Suprapubic skin (tissue), 4 donors: Measurements from ENCODE around the gene CLDN4.

ENCODE experiments used
- CTCF ChIP-seq, 2 donors: fragments of 200-600 bp in 1 of 2; fragments of 450-650 bp in 1 of 2; sonication (generic) in 1 of 2; IDR thresholded peaks; one replicate each; pipeline ENCODE4 v1.5.1; 2016 to 2019; ENCODE audit warnings: antibody characterized with exemption in 2 of 2, mild to moderate bottlenecking in 1 of 2, moderate library complexity in 1 of 2
- EP300 ChIP-seq: sonication (generic); formaldehyde crosslinking; IDR thresholded peaks from one replicate; pipeline ENCODE4 v1.6.1; 2017; ENCODE audit warnings: antibody characterized with exemption
- POLR2A ChIP-seq, 2 donors: fragments of 450-650 bp; IDR thresholded peaks; one replicate each; pipeline ENCODE4 v1.6.1; 2017; ENCODE audit warnings: antibody characterized with exemption in 2 of 2, mild to moderate bottlenecking in 2 of 2, moderate library complexity in 2 of 2
- POLR2AphosphoS5 ChIP-seq, 3 donors: sonication (generic); formaldehyde crosslinking; IDR thresholded peaks; one replicate each; pipeline ENCODE4 v1.6.1; 2017; ENCODE audit warnings: antibody characterized with exemption in 3 of 3

DNA sequence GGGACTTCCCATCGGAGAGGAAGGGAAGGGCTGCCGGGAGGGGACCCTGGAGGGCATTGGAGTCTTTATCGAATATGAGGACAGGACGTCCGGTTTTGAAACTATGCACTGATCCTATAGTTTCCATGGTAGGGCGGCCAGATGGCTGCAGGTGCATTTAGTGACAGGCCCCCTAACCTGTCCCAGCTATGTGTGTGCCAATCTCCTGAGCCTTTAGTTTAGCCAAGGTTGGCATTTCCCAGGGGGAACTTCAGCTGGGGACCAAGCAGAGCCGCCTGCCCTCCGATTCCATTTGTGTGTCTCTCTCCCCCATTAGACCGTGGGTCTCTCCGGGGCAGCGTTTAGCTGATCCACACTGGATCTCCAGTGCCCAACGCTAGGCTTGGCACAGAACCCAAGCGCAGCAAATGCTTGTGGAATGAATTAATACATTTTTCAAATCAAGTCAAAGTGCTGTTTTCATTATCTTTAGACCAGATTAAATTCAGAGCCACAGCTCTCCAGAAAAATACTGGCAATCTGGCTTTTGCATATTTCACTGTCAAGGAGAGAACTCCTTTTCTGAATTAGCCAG is 50.0 kb downstream of the CLDN4 start:
- no peak for TF ChIP-seq POLR2A (IDR thresholded peaks at IDR 0.05)
- TF ChIP-seq POLR2AphosphoS5 (IDR thresholded peaks at IDR 0.05) = no peak
- TF ChIP-seq CTCF (IDR thresholded peaks at IDR 0.05) = no peak
- TF ChIP-seq EP300 = no peak
